RPMI7951 (cell line): ENCODE measurements around the gene PCDHGA8. TPM values are rescaled to one million over a fixed set of nuclear protein-coding genes. Genes with fewer than 3 reads are reported as not detected.
A peak's percentile ranks its signal among the peaks of the same experiment; 100 is the strongest.
"Not testable (repeated sequence)": the region's sequence is repeated elsewhere in the genome, so short reads cannot be mapped to it uniquely, and the experiment has no call there.

Source experiments
- DNase-seq: peaks from one replicate; pipeline ENCODE4 v3.0.0-alpha.2; 2012; ENCODE audit warnings: low read depth
- total RNA-seq: library from RNA; depleted of rRNA; stranded (reverse); fragments of >200 nt; shearing (Covaris generic); gene quantifications from 2 replicates; pipeline ENCODE4 v1.2.3, GENCODE V29; 2014

The PCDHGA8 gene
- total RNA-seq, 1 experiment from 2014 or later, result 1.6 TPM

DNA sequence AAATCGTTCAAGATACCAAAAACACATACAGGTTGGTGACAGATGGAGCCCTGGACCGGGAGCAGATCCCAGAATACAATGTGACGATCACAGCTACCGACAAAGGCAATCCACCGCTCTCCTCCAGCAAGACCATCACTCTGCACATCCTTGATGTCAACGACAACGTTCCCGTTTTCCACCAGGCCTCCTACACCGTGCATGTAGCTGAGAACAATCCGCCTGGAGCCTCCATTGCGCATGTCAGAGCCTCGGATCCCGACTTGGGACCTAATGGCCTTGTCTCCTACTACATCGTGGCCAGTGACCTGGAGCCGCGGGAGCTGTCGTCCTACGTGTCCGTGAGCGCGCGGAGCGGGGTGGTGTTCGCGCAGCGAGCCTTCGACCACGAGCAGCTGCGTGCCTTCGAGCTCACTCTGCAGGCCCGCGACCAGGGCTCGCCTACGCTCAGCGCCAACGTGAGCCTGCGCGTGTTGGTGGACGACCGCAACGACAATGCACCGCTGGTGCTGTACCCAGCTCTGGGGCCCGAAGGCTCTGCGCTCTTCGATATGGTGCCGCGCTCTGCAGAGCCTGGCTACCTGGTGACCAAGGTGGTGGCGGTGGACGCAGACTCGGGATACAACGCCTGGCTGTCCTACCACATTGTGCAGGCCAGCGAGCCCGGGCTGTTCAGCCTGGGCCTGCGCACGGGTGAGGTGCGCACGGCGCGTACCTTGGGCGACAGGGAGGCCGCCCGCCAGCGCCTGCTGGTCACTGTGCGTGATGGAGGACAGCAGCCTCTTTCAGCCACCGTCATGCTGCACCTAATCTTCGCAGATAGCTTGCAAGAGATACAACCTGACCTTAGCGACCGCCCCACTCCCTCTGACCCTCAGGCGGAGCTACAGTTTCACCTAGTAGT, 20.6 kb upstream of the PCDHGA8 start:
- no peak for DNase-seq

DNA sequence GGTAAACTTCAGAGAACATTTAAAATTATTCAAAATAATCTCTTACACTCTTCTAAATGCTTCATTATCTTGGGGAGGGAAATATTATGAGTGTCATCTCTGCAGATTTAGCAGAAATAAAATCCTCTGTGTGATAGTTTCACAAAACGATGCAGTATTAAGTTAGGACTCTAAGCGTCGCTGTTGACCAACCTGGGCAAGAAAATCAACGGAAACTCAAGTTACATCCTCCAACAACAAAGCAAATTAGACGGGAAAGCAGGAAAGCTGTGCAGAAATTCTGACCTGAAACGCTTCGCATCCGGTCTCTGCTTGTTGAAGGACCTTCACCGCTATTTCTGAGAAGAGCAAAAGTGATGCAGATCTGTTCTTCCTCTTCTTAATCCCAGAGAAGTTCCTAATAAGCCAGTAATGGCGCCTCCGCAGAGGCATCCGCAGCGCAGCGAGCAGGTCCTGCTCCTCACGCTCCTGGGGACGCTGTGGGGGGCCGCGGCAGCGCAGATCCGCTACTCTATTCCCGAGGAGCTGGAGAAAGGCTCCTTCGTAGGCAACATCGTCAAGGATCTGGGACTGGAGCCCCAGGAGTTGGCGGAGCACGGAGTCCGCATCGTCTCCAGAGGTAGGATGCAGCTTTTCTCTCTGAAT, 18.6 kb upstream of the PCDHGA8 start, which contains the start of gene PCDHGA6:
TSS of gene PCDHGA6 (plus strand) at position 219 of the 645 bp plus-strand sequence. CDS start at position 412, 193 bp downstream.
- no peak for DNase-seq

GRCh38 chr5:141374627-141375026, 17.8 kb upstream of the PCDHGA8 start:
- DNase-seq, result no peak

DNA sequence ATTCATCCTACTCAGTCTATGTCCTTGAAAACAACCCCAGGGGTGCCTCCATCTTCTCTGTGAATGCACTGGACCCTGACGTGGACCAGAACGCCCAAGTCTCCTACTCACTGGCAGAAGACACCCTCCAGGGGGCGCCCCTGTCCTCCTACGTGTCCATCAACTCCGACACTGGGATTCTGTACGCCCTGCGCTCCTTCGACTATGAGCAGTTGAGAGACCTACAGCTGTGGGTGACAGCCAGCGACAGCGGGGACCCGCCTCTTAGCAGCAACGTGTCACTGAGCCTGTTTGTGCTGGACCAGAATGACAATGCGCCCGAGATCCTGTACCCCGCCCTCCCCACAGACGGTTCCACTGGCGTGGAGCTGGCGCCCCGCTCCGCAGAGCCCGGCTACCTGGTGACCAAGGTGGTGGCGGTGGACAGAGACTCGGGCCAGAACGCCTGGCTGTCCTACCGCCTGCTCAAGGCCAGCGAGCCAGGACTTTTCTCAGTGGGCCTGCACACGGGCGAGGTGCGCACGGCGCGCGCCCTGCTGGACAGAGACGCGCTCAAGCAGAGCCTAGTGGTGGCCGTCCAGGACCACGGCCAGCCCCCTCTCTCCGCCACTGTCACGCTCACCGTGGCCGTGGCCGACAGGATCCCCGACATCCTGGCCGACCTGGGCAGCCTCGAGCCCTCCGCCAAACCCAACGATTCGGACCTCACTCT, 16.8 kb upstream of the PCDHGA8 start:
- not testable (repeated sequence) for DNase-seq

DNA sequence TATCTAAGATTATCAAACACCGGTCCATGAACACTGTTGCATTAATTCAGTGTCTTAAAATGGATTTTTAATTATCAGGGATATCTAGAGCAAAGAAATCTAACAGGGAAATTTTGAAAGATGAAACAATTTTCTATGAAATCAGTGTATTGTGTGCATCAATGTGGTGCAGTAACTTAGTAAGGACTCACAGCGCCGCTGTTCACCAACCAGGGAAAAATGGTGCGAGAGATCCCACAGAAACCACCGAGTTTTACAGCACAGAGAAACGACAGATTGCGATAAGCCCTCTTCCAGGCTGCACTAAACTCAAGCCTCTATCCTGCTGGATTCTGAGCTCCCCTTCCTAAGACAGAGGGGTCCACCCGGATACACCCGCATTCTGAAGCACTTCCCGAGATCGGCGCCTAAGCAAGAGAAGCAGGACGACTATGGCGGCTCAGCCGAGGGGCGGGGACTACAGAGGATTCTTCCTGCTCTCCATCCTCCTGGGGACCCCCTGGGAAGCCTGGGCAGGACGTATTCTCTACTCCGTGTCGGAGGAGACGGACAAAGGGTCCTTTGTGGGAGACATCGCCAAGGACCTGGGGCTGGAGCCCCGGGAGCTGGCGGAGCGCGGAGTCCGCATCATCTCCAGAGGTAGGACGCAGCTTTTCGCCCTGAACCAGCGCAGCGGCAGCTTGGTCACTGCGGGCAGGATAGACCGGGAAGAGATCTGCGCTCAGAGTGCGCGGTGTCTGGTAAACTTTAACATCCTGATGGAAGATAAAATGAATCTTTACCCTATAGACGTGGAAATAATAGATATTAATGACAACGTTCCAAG, 9.8 kb upstream of the PCDHGA8 start, which contains the start of gene PCDHGA7:
TSS of gene PCDHGA7 (plus strand) at position 274 of the 826 bp plus-strand sequence. CDS start at position 432, 158 bp downstream.
- peak; percentile 62 for DNase-seq

DNA sequence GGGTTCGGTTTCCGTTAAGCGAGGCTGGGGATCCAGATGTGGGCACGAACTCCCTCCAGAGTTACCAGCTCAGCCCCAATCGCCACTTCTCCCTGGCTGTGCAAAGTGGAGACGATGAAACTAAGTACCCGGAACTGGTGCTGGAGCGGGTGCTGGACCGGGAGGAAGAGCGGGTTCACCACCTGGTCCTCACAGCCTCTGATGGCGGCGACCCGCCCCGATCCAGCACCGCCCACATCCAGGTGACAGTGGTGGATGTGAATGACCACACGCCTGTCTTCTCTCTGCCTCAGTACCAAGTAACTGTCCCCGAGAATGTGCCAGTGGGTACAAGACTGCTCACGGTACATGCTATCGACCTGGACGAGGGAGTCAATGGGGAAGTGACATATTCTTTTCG, 9.1 kb upstream of the PCDHGA8 start:
- no peak for DNase-seq

DNA sequence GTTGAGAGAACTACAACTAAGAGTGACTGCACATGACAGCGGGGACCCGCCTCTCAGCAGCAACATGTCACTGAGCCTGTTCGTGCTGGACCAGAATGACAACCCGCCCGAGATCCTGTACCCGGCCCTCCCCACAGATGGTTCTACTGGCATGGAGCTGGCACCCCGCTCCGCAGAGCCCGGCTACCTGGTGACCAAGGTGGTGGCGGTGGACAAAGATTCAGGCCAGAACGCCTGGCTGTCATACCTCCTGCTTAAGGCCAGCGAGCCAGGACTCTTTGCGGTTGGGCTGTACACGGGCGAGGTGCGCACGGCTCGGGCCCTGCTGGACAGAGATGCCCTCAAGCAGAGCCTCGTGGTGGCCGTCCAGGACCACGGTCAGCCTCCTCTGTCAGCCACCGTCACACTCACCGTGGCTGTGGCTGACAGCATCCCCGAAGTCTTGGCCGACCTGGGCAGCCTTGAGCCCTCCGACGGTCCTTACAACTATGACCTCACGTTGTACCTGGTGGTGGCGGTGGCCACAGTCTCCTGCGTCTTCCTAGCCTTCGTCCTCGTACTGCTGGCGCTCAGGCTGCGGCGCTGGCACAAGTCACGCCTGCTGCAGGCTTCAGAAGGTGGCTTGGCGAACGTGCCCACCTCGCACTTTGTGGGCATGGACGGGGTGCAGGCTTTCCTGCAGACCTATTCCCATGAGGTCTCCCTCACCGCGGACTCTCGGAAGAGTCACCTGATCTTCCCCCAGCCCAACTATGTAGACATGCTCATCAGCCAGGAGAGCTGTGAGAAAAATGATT, 7.8 kb upstream of the PCDHGA8 start:
- no peak for DNase-seq

DNA sequence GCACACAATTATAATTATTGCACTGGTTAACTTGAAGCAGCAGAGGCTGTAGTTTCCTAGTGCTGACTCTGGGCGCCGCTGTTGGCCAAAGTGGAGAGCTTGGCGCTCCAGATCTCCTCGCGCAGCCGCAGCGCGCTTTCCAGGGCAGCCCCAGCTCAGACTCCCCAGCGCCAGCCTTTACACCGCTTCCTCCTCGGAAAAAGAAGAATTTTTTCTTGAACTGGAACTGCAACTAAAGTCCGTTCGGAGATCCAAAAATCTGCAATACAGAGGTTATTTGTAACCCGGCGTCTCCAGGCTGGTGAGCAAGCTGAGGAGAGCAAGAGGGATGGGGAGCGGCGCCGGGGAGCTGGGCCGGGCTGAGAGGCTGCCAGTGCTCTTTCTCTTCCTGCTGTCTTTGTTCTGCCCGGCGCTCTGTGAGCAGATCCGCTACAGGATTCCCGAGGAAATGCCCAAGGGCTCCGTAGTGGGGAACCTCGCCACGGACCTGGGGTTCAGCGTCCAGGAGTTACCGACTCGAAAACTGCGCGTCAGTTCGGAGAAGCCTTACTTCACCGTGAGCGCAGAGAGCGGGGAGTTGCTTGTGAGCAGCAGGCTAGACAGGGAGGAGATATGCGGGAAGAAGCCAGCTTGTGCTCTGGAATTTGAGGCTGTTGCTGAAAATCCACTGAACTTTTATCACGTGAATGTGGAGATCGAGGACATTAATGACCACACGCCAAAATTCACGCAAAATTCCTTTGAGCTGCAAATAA, 4.7 kb upstream of the PCDHGA8 start, which contains the start of gene PCDHGB4:
TSS of gene PCDHGB4 (plus strand) at position 142 of the 755 bp plus-strand sequence. CDS start at position 329, 187 bp downstream.
- DNase-seq, result peak; percentile 58

- DNase-seq, result no peak
These were observed 3.8 kb upstream of the PCDHGA8 start for GRCh38 chr5:141388661-141389060.

DNA sequence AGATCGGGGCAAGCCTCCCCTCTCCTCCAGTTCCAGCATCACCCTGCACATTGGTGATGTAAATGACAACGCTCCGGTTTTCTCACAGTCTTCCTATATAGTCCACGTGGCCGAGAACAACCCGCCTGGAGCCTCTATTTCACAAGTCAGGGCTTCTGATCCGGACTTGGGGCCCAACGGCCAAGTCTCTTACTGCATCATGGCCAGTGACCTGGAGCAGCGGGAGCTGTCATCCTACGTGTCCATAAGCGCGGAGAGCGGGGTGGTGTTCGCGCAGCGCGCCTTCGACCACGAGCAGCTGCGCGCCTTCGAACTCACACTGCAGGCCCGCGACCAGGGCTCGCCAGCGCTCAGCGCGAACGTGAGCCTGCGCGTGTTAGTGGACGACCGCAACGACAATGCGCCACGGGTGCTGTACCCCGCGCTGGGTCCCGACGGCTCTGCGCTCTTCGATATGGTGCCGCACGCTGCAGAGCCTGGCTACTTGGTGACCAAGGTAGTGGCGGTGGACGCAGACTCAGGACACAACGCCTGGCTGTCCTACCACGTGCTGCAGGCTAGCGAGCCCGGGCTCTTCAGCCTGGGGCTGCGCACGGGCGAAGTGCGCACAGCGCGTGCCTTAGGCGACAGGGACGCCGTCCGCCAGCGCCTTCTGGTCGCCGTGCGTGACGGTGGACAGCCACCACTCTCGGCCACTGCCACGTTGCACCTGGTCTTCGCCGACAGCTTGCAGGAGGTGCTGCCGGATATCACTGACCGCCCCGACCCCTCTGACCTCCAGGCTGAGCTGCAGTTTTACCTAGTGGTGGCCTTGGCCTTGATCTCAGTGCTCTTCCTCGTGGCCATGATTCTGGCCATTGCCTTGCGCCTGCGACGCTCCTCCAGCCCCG, 3.0 kb upstream of the PCDHGA8 start:
- no peak for DNase-seq

- no peak for DNase-seq
These were observed 834 bp downstream of the PCDHGA8 start for GRCh38 chr5:141393267-141393666.

- not testable (repeated sequence) for DNase-seq
These were observed 2.2 kb downstream of the PCDHGA8 start for GRCh38 chr5:141394401-141395187.

- DNase-seq, result peak; percentile 62
These were observed 5.5 kb downstream of the PCDHGA8 start, which contains the start of gene PCDHGB5 for GRCh38 chr5:141397756-141398551. PCDHGB5 (plus strand) TSS chr5:141397947; CDS start chr5:141398128, 181 bp downstream.

- DNase-seq, result no peak
These were observed 6.2 kb downstream of the PCDHGA8 start for GRCh38 chr5:141398608-141399007.

GRCh38 chr5:141399555-141400258, 7.3 kb downstream of the PCDHGA8 start:
- no peak for DNase-seq
